ENCODE measurements around the gene PPP6R3. TPM values are rescaled to one million over a fixed set of nuclear protein-coding genes. Genes with fewer than 3 reads are reported as not detected.

PPP6R3 gene, protein sequence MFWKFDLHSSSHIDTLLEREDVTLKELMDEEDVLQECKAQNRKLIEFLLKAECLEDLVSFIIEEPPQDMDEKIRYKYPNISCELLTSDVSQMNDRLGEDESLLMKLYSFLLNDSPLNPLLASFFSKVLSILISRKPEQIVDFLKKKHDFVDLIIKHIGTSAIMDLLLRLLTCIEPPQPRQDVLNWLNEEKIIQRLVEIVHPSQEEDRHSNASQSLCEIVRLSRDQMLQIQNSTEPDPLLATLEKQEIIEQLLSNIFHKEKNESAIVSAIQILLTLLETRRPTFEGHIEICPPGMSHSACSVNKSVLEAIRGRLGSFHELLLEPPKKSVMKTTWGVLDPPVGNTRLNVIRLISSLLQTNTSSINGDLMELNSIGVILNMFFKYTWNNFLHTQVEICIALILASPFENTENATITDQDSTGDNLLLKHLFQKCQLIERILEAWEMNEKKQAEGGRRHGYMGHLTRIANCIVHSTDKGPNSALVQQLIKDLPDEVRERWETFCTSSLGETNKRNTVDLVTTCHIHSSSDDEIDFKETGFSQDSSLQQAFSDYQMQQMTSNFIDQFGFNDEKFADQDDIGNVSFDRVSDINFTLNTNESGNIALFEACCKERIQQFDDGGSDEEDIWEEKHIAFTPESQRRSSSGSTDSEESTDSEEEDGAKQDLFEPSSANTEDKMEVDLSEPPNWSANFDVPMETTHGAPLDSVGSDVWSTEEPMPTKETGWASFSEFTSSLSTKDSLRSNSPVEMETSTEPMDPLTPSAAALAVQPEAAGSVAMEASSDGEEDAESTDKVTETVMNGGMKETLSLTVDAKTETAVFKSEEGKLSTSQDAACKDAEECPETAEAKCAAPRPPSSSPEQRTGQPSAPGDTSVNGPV
- 133 and 142 TPM in 2 replicates for total RNA-seq (2014; rRNA removed; shearing (Covaris generic))

DNA sequence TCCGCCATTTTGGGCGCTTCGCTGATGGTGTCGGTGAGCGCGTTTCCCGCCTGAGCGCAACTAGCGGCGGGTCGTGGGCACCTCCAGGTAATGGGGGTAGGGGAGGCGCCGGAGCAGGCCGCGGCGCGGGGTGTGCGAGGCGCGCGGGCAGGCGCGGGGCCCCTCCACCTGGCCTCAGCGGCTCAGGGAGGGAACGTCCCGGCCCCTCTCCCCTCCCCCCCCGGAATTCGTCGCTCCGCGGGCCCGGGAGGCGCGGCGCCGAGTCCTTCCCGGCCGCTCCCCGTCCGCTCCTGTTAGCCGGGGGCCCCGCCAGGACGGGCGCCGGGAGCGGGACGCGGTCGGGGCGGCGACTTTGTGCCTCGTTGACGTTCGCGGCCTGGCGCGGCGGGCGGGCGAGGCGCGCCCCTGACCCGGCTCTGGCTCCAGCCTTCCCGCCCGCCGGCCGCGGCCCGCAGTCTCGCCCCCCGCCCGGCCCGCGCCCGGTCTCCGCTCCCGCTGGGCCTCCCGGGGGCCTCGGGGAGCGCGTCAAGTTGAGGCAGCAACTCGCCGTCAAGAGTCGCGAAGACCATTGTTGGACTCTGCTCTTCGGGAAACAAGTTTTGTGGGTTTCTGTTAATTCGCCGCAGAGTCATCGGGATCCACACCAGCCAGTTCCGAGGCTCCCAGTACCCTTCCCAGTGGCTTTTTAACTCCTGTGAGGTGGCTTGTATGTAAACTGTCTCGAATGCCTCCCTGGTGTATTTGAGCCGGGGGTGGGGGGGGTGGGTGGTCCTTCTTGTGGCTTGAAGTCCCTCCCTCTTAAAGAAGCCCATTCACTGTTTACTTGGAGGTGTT, at the start of gene PPP6R3:
PPP6R3 (plus strand) TSS at position 12 of the 834 bp plus-strand sequence. CDS start 76,913 bp downstream, outside the sequence.
- Histone ChIP-seq H3K4me3 (ENCODE audit: insufficient read depth, low read depth, low read length) (peak within 1 kb of the TSS; percentile 86), H3K27me3 (ENCODE audit: control insufficient read depth, insufficient read depth, low read length) (no peaks in the 10 kb centered on the region), H3K36me3 (replicated peaks; ENCODE audit: control insufficient read depth, insufficient read depth, low read length) (no peaks in the 10 kb centered on the region; the same call in 1 of the 2 replicates)
- DNase-seq: peak; percentile 92

DNA sequence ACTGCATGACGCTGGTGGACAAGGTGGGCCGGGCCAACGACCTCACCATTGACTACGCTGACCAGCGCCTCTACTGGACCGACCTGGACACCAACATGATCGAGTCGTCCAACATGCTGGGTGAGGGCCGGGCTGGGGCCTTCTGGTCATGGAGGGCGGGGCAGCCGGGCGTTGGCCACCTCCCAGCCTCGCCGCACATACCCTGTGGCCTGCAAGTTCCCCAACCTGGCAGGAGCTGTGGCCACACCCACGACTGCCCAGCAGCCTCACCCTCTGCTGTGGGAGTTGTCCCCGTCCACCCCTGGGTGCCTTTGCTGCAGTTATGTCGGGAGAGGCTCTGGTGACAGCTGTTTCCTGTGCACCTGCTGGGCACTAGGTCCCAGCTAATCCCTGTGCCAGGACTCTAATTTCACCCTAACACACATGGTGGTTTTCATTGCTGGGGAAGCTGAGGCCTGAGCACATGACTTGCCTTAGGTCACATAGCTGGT, 49.0 kb upstream of the PPP6R3 start:
- Histone ChIP-seq H3K4me3 (ENCODE audit: insufficient read depth, low read depth, low read length) (no peak overlapping the region), H3K36me3 (replicated peaks; ENCODE audit: control insufficient read depth, insufficient read depth, low read length) (peaks cover 24% of the 10 kb centered on the region), H3K27me3 (ENCODE audit: control insufficient read depth, insufficient read depth, low read length) (no peaks in the 10 kb centered on the region)
- DNase-seq: no peak

DNA sequence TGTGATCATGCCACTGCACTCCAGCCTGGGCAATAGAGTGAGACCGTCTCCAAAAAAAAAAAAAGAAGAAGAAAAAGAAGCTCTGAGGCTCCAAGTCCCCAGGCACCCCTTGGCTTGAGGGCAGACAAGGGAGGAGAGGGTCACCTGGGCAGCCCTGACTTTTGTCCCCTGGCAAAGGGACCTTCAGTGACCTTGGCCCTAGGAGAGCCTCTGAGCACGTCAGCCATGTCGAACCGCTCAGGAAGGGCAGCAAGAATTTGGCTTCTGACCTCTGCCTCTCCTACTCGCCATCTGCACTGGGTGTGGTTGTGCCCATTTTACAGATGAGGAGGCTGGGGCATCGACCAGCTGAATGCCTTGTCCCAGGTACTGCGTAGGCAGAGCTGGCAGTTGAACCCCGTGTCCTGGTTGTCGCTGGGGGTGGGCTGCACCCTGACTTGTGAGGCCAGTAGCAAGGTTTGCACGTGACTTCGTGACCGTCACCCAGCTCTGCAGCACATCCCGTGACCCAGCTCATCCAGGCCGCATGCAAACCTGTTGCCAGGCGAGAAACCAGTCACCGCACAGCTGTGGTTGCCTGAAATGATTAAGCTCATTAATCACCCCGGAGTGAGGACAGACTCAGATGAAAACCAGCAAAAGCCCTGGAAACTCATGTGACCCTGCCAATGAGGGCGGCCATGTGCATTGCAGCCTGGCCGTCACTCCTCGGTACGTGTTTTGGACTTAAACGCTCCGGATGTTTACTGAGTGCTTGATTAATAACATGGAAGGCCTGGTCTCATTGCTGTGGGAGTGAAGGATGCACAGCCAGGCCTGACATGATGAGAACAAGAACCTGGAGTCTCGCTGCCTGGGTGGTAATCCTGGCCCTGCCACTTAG, 47.7 kb upstream of the PPP6R3 start:
- DNase-seq: no peak
- Histone ChIP-seq H3K27me3 (ENCODE audit: control insufficient read depth, insufficient read depth, low read length) (no peaks in the 10 kb centered on the region), H3K4me3 (ENCODE audit: insufficient read depth, low read depth, low read length) (no peak overlapping the region), H3K36me3 (replicated peaks; ENCODE audit: control insufficient read depth, insufficient read depth, low read length) (peaks cover 22% of the 10 kb centered on the region)

DNA sequence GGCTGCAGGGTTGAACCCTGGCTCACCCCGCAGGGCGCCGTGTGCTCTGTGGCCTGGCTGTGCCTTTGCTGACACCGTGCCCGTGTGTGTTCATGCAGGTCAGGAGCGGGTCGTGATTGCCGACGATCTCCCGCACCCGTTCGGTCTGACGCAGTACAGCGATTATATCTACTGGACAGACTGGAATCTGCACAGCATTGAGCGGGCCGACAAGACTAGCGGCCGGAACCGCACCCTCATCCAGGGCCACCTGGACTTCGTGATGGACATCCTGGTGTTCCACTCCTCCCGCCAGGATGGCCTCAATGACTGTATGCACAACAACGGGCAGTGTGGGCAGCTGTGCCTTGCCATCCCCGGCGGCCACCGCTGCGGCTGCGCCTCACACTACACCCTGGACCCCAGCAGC, 47.0 kb upstream of the PPP6R3 start:
- DNase-seq: no peak
- Histone ChIP-seq H3K36me3 (replicated peaks; ENCODE audit: control insufficient read depth, insufficient read depth, low read length) (peaks cover 22% of the 10 kb centered on the region), H3K27me3 (ENCODE audit: control insufficient read depth, insufficient read depth, low read length) (no peaks in the 10 kb centered on the region), H3K4me3 (ENCODE audit: insufficient read depth, low read depth, low read length) (no peak overlapping the region)

DNA sequence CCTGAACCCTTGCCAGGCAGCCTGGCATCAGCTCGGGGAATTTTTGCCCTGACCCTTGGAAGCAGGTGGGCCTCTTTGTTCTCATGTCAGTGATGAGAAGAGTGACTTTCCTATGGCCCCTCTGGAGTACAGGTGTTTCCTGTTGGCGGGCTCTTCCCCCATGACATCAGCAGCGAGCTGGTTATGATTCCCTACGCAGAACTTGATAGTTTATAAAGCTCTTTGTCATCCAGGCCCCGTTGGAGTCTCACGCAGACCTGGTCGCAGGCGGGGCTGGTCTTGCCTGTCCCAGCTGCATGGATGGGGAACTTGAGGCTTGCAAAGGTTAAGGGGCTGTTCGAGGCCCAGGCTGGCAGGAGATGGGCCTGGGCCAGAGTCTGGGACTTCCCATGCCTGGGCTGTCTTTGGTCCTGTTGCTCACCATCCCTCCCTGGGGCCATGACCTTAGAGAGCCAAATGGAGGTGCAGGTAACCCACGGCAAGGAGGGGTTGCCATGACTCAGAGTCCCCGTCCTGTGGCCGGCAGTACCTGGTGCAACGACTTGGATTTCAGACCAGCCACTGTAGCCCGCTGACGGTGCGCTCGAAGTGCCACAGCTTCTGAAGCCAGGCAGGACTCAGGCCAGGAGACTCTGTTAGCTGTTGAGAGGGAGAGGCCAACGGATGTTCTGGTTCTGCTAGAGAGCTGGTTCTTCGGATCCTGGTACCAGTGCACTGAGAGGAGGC, 45.9 kb upstream of the PPP6R3 start:
- DNase-seq: no peak
- Histone ChIP-seq H3K27me3 (ENCODE audit: control insufficient read depth, insufficient read depth, low read length) (no peaks in the 10 kb centered on the region), H3K4me3 (ENCODE audit: insufficient read depth, low read depth, low read length) (no peak overlapping the region), H3K36me3 (replicated peaks; ENCODE audit: control insufficient read depth, insufficient read depth, low read length) (peaks cover 22% of the 10 kb centered on the region)

DNA sequence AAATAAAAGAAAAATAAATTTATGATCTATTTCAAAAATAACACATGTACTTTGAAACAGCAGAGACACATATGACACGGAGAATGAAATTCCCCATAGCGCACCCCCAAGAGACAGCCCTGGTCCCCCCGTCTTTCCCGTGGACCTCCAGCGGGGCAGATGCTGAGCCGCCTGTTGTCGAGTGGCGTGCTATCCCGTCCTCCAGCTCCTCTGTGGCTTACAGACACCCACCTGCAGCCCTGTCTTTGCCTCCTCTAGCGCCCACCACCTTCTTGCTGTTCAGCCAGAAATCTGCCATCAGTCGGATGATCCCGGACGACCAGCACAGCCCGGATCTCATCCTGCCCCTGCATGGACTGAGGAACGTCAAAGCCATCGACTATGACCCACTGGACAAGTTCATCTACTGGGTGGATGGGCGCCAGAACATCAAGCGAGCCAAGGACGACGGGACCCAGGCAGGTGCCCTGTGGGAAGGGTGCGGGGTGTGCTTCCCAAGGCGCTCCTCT, 44.4 kb upstream of the PPP6R3 start:
- Histone ChIP-seq H3K27me3 (ENCODE audit: control insufficient read depth, insufficient read depth, low read length) (no peaks in the 10 kb centered on the region), H3K4me3 (ENCODE audit: insufficient read depth, low read depth, low read length) (no peak overlapping the region), H3K36me3 (replicated peaks; ENCODE audit: control insufficient read depth, insufficient read depth, low read length) (peaks cover 20% of the 10 kb centered on the region)
- no peak for DNase-seq

DNA sequence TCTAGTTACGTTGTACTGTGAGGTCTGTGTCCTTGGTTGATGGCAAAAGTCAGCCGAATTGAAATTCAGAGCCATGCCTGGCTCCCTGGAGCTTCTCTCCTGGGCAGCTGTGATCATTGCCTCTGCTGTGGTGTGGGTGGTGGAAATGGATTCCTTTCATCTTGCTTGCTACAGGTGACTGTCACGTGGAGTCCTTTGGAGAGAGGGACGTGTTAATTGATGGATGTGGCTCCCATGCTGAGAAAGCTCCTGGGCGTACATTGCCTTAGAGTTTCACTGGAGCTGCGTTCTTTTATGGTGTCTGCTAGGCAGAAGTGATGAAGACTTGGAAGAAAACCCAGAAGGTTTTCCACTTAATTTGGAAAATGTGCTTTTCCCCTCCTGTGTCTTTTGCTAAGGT, 41.9 kb upstream of the PPP6R3 start:
- peaks cover 5% of the 10 kb centered on the region for H3K36me3 ChIP-seq (replicated peaks; ENCODE audit: control insufficient read depth, insufficient read depth, low read length)
- DNase-seq: no peak
- H3K4me3 ChIP-seq (ENCODE audit: insufficient read depth, low read depth, low read length): no peak overlapping the region
- no peaks in the 10 kb centered on the region for H3K27me3 ChIP-seq (ENCODE audit: control insufficient read depth, insufficient read depth, low read length)

DNA sequence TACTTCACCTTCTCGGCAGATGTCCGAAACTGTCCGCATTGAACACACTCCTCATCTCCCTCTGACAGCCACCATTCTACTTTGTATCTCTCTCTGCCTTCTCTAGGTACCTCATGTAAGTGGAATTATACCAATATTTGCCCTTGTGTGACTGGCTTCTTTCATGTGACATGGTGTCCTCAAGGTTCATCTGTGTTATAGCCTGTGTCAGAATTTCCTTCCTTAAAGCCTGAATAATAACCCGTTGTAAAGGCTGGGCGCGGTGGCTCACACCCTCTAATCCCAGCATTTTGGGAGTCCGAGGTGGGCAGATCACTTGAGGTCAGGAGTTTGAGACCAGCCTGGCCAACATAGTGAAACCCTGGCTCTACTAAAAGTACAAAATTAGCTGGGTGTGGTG, 40.4 kb upstream of the PPP6R3 start:
- Histone ChIP-seq H3K4me3 (ENCODE audit: insufficient read depth, low read depth, low read length) (no peak overlapping the region), H3K27me3 (ENCODE audit: control insufficient read depth, insufficient read depth, low read length) (no peaks in the 10 kb centered on the region), H3K36me3 (replicated peaks; ENCODE audit: control insufficient read depth, insufficient read depth, low read length) (peaks cover 3% of the 10 kb centered on the region)
- no peak for DNase-seq

DNA sequence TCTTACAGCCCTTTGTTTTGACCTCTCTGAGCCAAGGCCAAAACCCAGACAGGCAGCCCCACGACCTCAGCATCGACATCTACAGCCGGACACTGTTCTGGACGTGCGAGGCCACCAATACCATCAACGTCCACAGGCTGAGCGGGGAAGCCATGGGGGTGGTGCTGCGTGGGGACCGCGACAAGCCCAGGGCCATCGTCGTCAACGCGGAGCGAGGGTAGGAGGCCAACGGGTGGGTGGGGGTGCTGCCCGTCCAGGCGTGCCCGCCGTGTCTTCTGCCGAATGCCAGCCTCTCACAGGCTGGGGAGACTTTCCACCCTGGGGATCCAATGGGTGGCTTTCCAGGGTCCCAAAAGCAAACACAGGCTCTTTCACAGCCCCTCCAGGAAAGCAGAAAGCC, 37.1 kb upstream of the PPP6R3 start:
- DNase-seq: no peak
- H3K4me3 ChIP-seq (ENCODE audit: insufficient read depth, low read depth, low read length): no peak overlapping the region
- H3K36me3 ChIP-seq (replicated peaks; ENCODE audit: control insufficient read depth, insufficient read depth, low read length): peaks cover 9% of the 10 kb centered on the region
- H3K27me3 ChIP-seq (ENCODE audit: control insufficient read depth, insufficient read depth, low read length): no peaks in the 10 kb centered on the region

DNA sequence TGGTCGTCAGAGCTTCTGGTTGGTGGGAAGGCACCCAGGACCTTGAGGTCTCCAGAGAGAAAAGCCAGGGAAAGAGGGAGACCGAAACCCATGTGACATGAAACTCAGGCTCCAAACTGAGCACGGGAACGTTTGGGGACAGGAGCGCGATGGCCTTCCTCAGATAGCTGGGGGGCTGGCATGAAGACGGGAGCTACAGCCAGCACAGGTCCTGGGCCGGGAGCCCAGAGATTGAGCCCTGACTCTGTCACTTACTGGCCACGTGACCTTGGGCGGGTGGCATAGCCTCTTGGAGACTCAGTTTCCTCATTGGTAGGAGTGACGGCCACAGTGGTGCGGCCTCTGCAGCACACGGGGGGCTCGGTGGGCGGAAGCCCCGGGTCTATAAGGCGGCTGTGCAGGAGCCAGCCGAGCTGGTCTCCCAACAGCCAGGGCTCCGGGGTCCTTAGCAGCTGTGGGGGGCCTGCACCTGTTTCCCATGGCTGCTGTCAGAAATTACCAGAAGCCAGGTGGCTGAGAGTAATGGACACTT, 36.4 kb upstream of the PPP6R3 start:
- no peak overlapping the region for H3K4me3 ChIP-seq (ENCODE audit: insufficient read depth, low read depth, low read length)
- peaks cover 9% of the 10 kb centered on the region for H3K36me3 ChIP-seq (replicated peaks; ENCODE audit: control insufficient read depth, insufficient read depth, low read length)
- no peak for DNase-seq
- H3K27me3 ChIP-seq (ENCODE audit: control insufficient read depth, insufficient read depth, low read length): no peaks in the 10 kb centered on the region

DNA sequence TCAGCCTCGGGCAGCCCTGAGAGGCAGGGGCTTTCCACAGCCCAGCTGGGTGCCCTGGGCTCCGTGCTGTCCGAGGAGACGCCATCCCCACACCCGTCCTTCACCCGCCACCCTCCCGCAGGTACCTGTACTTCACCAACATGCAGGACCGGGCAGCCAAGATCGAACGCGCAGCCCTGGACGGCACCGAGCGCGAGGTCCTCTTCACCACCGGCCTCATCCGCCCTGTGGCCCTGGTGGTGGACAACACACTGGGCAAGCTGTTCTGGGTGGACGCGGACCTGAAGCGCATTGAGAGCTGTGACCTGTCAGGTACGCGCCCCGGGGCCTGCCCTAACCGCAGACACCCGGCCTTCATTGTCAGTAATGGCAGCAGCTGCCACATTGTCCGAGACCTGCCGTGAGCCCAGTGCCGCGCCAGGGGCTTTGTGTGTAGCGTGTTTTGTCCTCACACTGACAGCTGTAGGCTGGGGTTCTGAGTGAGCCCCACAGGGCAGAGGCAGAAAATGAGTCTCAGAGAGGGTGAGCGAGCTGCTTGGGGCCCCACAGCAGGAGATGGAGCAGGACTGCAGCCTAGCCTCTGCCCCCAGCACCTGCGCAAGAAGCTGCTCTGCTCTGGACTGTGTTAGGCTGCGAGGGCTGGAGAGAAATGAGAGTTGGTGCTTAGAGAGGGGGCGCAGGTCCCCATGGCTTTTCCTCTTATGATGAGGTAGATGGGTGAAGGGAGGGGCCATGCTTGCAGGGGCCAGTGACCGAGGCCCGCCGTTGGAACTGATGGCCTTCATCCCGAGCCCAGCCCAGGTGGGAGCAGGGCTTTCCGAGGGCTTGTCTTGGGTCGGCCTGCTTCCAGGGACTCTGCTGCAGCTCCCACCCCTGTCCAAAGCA, 35.3 kb upstream of the PPP6R3 start:
- peak; percentile 53 for DNase-seq
- Histone ChIP-seq H3K36me3 (replicated peaks; ENCODE audit: control insufficient read depth, insufficient read depth, low read length) (peaks cover 11% of the 10 kb centered on the region), H3K27me3 (ENCODE audit: control insufficient read depth, insufficient read depth, low read length) (no peaks in the 10 kb centered on the region), H3K4me3 (ENCODE audit: insufficient read depth, low read depth, low read length) (no peak overlapping the region)

DNA sequence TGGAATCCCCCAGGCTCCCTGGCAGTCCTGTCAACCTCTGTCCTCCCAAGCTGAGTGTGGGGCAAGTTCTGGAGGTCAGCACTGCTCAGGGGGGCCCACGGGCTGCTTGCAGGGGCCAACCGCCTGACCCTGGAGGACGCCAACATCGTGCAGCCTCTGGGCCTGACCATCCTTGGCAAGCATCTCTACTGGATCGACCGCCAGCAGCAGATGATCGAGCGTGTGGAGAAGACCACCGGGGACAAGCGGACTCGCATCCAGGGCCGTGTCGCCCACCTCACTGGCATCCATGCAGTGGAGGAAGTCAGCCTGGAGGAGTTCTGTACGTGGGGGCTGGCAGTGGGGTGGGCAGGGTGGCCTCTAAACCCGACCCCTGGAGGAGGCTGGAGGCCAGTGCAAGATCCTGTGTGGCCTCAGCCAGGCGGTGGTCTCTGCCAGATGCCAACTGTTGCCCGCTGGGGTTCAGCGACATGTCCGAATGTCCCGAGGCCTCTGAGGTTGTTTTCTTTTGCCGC, 34.6 kb upstream of the PPP6R3 start:
- Histone ChIP-seq H3K36me3 (replicated peaks; ENCODE audit: control insufficient read depth, insufficient read depth, low read length) (peaks cover 15% of the 10 kb centered on the region), H3K4me3 (ENCODE audit: insufficient read depth, low read depth, low read length) (no peak overlapping the region), H3K27me3 (ENCODE audit: control insufficient read depth, insufficient read depth, low read length) (no peaks in the 10 kb centered on the region)
- DNase-seq: no peak
